CD14-positive monocyte (primary cell): ENCODE measurements around the gene ARFGEF2. TPM values are rescaled to one million over a fixed set of nuclear protein-coding genes. Genes with fewer than 3 reads are reported as not detected.

Experiments used
- DNase-seq, 3 donors: peaks; one replicate each; pipeline ENCODE4 v3.0.0-alpha.2; 2011 to 2022
- H2AFZ ChIP-seq: 2 replicates; pipeline ENCODE4 v1.6.0; 2012; ENCODE audit warnings: mild to moderate bottlenecking, low read depth, low read length, inconsistent platforms; ENCODE audit not compliant: insufficient read depth, poor library complexity, severe bottlenecking
- H3K27ac ChIP-seq, 2 donors: 1 replicate in 1 of 2; 2 replicates in 1 of 2; pipeline ENCODE4 v1.5.1; 2012 to 2013; ENCODE audit warnings: low read length in 2 of 2, control low read depth in 1 of 2, inconsistent platforms in 1 of 2, low read depth in 1 of 2, mild to moderate bottlenecking in 1 of 2
- H3K27me3 ChIP-seq, 2 donors: one replicate each; pipeline versions ENCODE4 v1.6.0 to v1.6.1; 2011 to 2013; ENCODE audit warnings: low read length in 2 of 2; ENCODE audit not compliant: control insufficient read depth in 2 of 2, insufficient read depth in 2 of 2
- H3K36me3 ChIP-seq, 2 donors: replicated peaks in 1 of 2; 1 replicate in 1 of 2; 2 replicates in 1 of 2; pipeline versions ENCODE4 v1.5.1 to v1.6.1; 2012 to 2013; ENCODE audit warnings: low read length in 2 of 2, control low read depth in 1 of 2, inconsistent platforms in 1 of 2, mild to moderate bottlenecking in 1 of 2; ENCODE audit not compliant: insufficient read depth in 2 of 2, control insufficient read depth in 1 of 2
- H3K4me1 ChIP-seq, 2 donors: 1 replicate in 1 of 2; 2 replicates in 1 of 2; pipeline versions ENCODE4 v1.5.1 to v1.6.1; 2012 to 2013; ENCODE audit warnings: low read length in 2 of 2, control low read depth in 1 of 2, inconsistent platforms in 1 of 2, mild to moderate bottlenecking in 1 of 2, moderate library complexity in 1 of 2; ENCODE audit not compliant: insufficient read depth in 2 of 2, control insufficient read depth in 1 of 2
- H3K4me2 ChIP-seq: replicated peaks from 2 replicates; pipeline ENCODE3; 2012; ENCODE audit warnings: low read length, moderate library complexity, mild to moderate bottlenecking; ENCODE audit not compliant: poor library complexity, severe bottlenecking; ENCODE audit errors: extremely low read depth
- H3K4me3 ChIP-seq, 3 experiments: fragments of 200-600 bp in 1 of 3; sonication (generic) in 1 of 3; replicated peaks in 1 of 3; 1 replicate in 2 of 3; 2 replicates in 1 of 3; pipeline ENCODE4 v1.5.1; 2011 to 2013; ENCODE audit warnings: low read length in 3 of 3, mild to moderate bottlenecking in 3 of 3, control low read depth in 2 of 3, low read depth in 2 of 3, inconsistent platforms in 1 of 3, moderate library complexity in 1 of 3
- H3K79me2 ChIP-seq: 2 replicates; pipeline ENCODE4 v1.6.0; 2012; ENCODE audit warnings: mild to moderate bottlenecking, control low read depth, inconsistent platforms, low read length, moderate library complexity; ENCODE audit not compliant: insufficient read depth
- H3K9ac ChIP-seq: 2 replicates; pipeline ENCODE4 v1.6.0; 2017; ENCODE audit warnings: low read length, mild to moderate bottlenecking; ENCODE audit not compliant: insufficient read depth, poor library complexity, severe bottlenecking
- H3K9me3 ChIP-seq, 2 donors: replicated peaks in 1 of 2; 1 replicate in 1 of 2; 2 replicates in 1 of 2; pipeline versions ENCODE4 v1.5.1 to v1.6.1; 2012 to 2013; ENCODE audit warnings: low read length in 2 of 2, control low read depth in 1 of 2; ENCODE audit not compliant: control insufficient read depth in 1 of 2, insufficient read depth in 1 of 2
- H4K20me1 ChIP-seq: 2 replicates; pipeline ENCODE4 v1.6.0; 2012; ENCODE audit warnings: mild to moderate bottlenecking, low read length, control low read depth, moderate library complexity; ENCODE audit not compliant: insufficient read depth
- H3K27ac Mint-ChIP-seq, 7 donors: one replicate each; pipeline ENCODE4 v1.8.0; 2020; ENCODE audit warnings: mild to moderate bottlenecking in 7 of 7, mixed read lengths in 7 of 7, moderate library complexity in 6 of 7, inconsistent platforms in 2 of 7
- H3K27me3 Mint-ChIP-seq, 3 donors: one replicate each; pipeline ENCODE4 v1.8.0; 2021 to 2022; ENCODE audit warnings: low read depth in 3 of 3, mild to moderate bottlenecking in 3 of 3, mixed read lengths in 3 of 3, moderate library complexity in 3 of 3, inconsistent platforms in 1 of 3
- H3K36me3 Mint-ChIP-seq, 2 donors: one replicate each; pipeline ENCODE4 v1.8.0; 2020; ENCODE audit warnings: mixed read lengths in 2 of 2, inconsistent platforms in 1 of 2, mild to moderate bottlenecking in 1 of 2
- H3K4me1 Mint-ChIP-seq: one replicate; pipeline ENCODE4 v1.8.0; 2020; ENCODE audit warnings: mild to moderate bottlenecking, mixed read lengths
- H3K4me3 Mint-ChIP-seq, 2 donors: one replicate each; pipeline ENCODE4 v1.8.0; 2020; ENCODE audit warnings: mild to moderate bottlenecking in 2 of 2, mixed read lengths in 2 of 2, moderate library complexity in 1 of 2
- H3K9me3 Mint-ChIP-seq, 7 donors: one replicate each; pipeline ENCODE4 v1.8.0; 2020 to 2022; ENCODE audit warnings: mixed read lengths in 7 of 7, mild to moderate bottlenecking in 6 of 7, moderate library complexity in 6 of 7, inconsistent platforms in 2 of 7
- CTCF ChIP-seq: fragments of 200-600 bp; IDR thresholded peaks from one replicate; pipeline ENCODE4 v1.8.0; 2022; ENCODE audit warnings: antibody characterized with exemption, mild to moderate bottlenecking
- WGBS: methylation state at CpG from one replicate; pipeline ENCODE4 v1.1.5; 2013; ENCODE audit warnings: missing lambda C conversion rate; ENCODE audit not compliant: insufficient coverage; 5-methylcytosine and 5-hydroxymethylcytosine counted together
- intact Hi-C, 2 donors: fragments of 100-400 bp; cut with micrococcal nuclease; formaldehyde crosslinking; loops; one replicate each; pipeline versions ENCODE4 v1.15.0 to v1.15.1; 2023
- polyA plus RNA-seq, 3 donors: library from polyadenylated mRNA; depleted of rRNA in 1 of 3; unstranded in 2 of 3; stranded (reverse) in 1 of 3; fragments of 300-500 nt in 2 of 3; fragments of >200 nt in 1 of 3; fragmentation: Illumina TruSeq in 2 of 3; gene quantifications; 1 replicate in 2 of 3; 2 replicates in 1 of 3; pipeline ENCODE4 v1.2.3, GENCODE V29; 2012 to 2021

ARFGEF2 gene
- polyA plus RNA-seq, 3 donors = 4.6 to 10.9 (median 5.5) TPM

- intact Hi-C loops = loop anchor here (2.0 to 5.0 kb wide), 4 partner anchors 71 to 247 kb away; no protein-coding TSS in a partner anchor
- Histone ChIP-seq H3K4me3 (no peak overlapping the region), H4K20me1 (no peaks in the 10 kb centered on the region), H3K4me1 (peaks cover 41 to 57% of the 10 kb centered on the region in 2 donors), H2AFZ (no peak overlapping the region), H3K4me2 (no peak overlapping the region), H3K9ac (no peak overlapping the region), H3K9me3 (no peaks in the 10 kb centered on the region), H3K27ac (no peak overlapping the region), H3K27me3 (no peaks in the 10 kb centered on the region), H3K79me2 (no peaks in the 10 kb centered on the region), H3K36me3 (no peaks in the 10 kb centered on the region)
- H3K4me3 Mint-ChIP-seq = no peak overlapping the region
- no peak for TF ChIP-seq CTCF
- H3K27me3 Mint-ChIP-seq = peaks cover 0 to 4% (median 0%) of the 10 kb centered on the region in 3 donors
- 100% methylated on average over 4 of the region's 10 CpGs for WGBS
- H3K9me3 Mint-ChIP-seq = peaks cover 0 to 1% (median under 1%) of the 10 kb centered on the region in 7 donors
- no peak overlapping the region for H3K27ac Mint-ChIP-seq
- peaks cover 66% of the 10 kb centered on the region for H3K4me1 Mint-ChIP-seq
- H3K36me3 Mint-ChIP-seq = peaks cover 0 to under 1% of the 10 kb centered on the region in 2 donors
- DNase-seq = no peak
These were observed 17.8 kb upstream of the ARFGEF2 start for GRCh38 chr20:48903705-48904104.

GRCh38 chr20:48904566-48905296 is 16.8 kb upstream of the ARFGEF2 start:
- WGBS = 44% methylated on average over 6 of the region's 11 CpGs
- peak; percentile 83 for TF ChIP-seq CTCF
- peaks cover 0 to 6% of the 10 kb centered on the region in 2 donors for H3K9me3 ChIP-seq
- H3K9ac ChIP-seq = no peak overlapping the region
- H3K9me3 Mint-ChIP-seq = peaks cover 2 to 9% (median 6%) of the 10 kb centered on the region in 7 donors
- peaks cover 0 to 5% (median 4%) of the 10 kb centered on the region in 3 donors for H3K27me3 Mint-ChIP-seq
- H3K4me3 ChIP-seq = no peak overlapping the region
- no peak overlapping the region for H3K4me3 Mint-ChIP-seq
- no peak overlapping the region for H2AFZ ChIP-seq
- H3K27ac ChIP-seq = no peak overlapping the region
- H3K27ac Mint-ChIP-seq = peak overlapping the region in 3 of 7 donors; percentile 46 to 74 (median 70)
- H4K20me1 ChIP-seq = no peaks in the 10 kb centered on the region
- peaks cover 66% of the 10 kb centered on the region for H3K4me1 Mint-ChIP-seq
- peaks cover 48 to 61% of the 10 kb centered on the region in 2 donors for H3K4me1 ChIP-seq
- no peaks in the 10 kb centered on the region for H3K27me3 ChIP-seq
- H3K4me2 ChIP-seq = no peak overlapping the region
- no peaks in the 10 kb centered on the region for H3K79me2 ChIP-seq
- peaks cover 5 to 6% of the 10 kb centered on the region in 2 donors for H3K36me3 Mint-ChIP-seq
- no peaks in the 10 kb centered on the region for H3K36me3 ChIP-seq
- DNase-seq = peak; percentile 54 to 73 (median 63)
- intact Hi-C loops = loop anchor here (2.0 to 5.0 kb wide), 6 partner anchors 72 to 248 kb away; no protein-coding TSS in a partner anchor
